NB4 (cell line): ENCODE measurements around the gene PCDH15.

ENCODE experiments used
- DNase-seq: peaks from one replicate; pipeline ENCODE4 v3.0.0; 2010; ENCODE audit warnings: low read depth
- H3K4me3 ChIP-seq: one replicate; pipeline ENCODE4 v1.5.1; 2011; ENCODE audit warnings: mild to moderate bottlenecking, low read depth, low read length, moderate library complexity
- CTCF ChIP-seq: IDR thresholded peaks from one replicate; pipeline ENCODE4 v1.5.1; 2012; ENCODE audit warnings: low read depth, low read length
- MAX ChIP-seq: IDR thresholded peaks from 2 replicates; pipeline ENCODE4 v1.6.1; 2011; ENCODE audit warnings: low read depth, low read length
- MYC ChIP-seq: IDR thresholded peaks from 2 replicates; pipeline ENCODE4 v1.6.1; 2011; ENCODE audit warnings: low read depth, low read length
- POLR2A ChIP-seq: IDR thresholded peaks from 2 replicates; pipeline ENCODE4 v1.6.1; 2011; ENCODE audit warnings: mild to moderate bottlenecking; ENCODE audit not compliant: insufficient read length; ENCODE audit errors: extremely low read depth

The PCDH15 gene

GRCh38 chr10:54065106-54065505, 735.9 kb downstream of the PCDH15 start:
- no peak overlapping the region for H3K4me3 ChIP-seq
- TF ChIP-seq POLR2A, result no peak
- no peak for TF ChIP-seq MYC
- TF ChIP-seq MAX, result no peak
- no peak for TF ChIP-seq CTCF
- no peak for DNase-seq

- no peak overlapping the region for H3K4me3 ChIP-seq
- peak; percentile 9 for DNase-seq
Measured at GRCh38 chr10:54064215-54064614, 736.8 kb downstream of the PCDH15 start.

GRCh38 chr10:54063514-54063913, 737.5 kb downstream of the PCDH15 start:
- TF ChIP-seq POLR2A (no peak), MYC (no peak), MAX (no peak), CTCF (no peak)
- no peak for DNase-seq
- no peak overlapping the region for H3K4me3 ChIP-seq

More at GRCh38 chr10:54064215-54064614, 736.8 kb downstream of the PCDH15 start:
- TF ChIP-seq MYC (no peak), CTCF (no peak)

GRCh38 chr10:54060572-54060971, 740.5 kb downstream of the PCDH15 start:
- no peak overlapping the region for H3K4me3 ChIP-seq
- no peak for DNase-seq
- no peak for TF ChIP-seq CTCF
- TF ChIP-seq MYC, result no peak
- TF ChIP-seq MAX, result no peak
- TF ChIP-seq POLR2A, result no peak

GRCh38 chr10:54057357-54057756, 743.7 kb downstream of the PCDH15 start:
- no peak overlapping the region for H3K4me3 ChIP-seq
- no peak for TF ChIP-seq MAX
- no peak for TF ChIP-seq MYC
- TF ChIP-seq CTCF, result no peak
- TF ChIP-seq POLR2A, result no peak
- no peak for DNase-seq

GRCh38 chr10:54026340-54026739, 774.7 kb downstream of the PCDH15 start:
- DNase-seq, result no peak
- no peak overlapping the region for H3K4me3 ChIP-seq
- no peak for TF ChIP-seq MAX
- no peak for TF ChIP-seq MYC
- no peak for TF ChIP-seq POLR2A
